Umbilical cord (tissue), 2 donors: ENCODE results near the gene CHFR. TPM values are rescaled to one million over a fixed set of nuclear protein-coding genes. Genes with fewer than 3 reads are reported as not detected.
"Not testable (repeated sequence)": the region's sequence is repeated elsewhere in the genome, so short reads cannot be mapped to it uniquely, and the experiment has no call there.

Experiments used
- DNase-seq: peaks from one replicate; pipeline ENCODE4 v3.0.0-alpha.2; 2015; ENCODE audit warnings: low spot score
- total RNA-seq: library from RNA; depleted of rRNA; stranded (reverse); fragments of >200 nt; gene quantifications from one replicate; pipeline ENCODE4 v1.2.3, GENCODE V29; 2014; ENCODE audit warnings: low replicate concordance; ENCODE audit not compliant: insufficient read depth

Gene CHFR, protein sequence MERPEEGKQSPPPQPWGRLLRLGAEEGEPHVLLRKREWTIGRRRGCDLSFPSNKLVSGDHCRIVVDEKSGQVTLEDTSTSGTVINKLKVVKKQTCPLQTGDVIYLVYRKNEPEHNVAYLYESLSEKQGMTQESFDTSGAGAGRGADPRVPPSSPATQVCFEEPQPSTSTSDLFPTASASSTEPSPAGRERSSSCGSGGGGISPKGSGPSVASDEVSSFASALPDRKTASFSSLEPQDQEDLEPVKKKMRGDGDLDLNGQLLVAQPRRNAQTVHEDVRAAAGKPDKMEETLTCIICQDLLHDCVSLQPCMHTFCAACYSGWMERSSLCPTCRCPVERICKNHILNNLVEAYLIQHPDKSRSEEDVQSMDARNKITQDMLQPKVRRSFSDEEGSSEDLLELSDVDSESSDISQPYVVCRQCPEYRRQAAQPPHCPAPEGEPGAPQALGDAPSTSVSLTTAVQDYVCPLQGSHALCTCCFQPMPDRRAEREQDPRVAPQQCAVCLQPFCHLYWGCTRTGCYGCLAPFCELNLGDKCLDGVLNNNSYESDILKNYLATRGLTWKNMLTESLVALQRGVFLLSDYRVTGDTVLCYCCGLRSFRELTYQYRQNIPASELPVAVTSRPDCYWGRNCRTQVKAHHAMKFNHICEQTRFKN
- total RNA-seq = 34.7 TPM

DNA sequence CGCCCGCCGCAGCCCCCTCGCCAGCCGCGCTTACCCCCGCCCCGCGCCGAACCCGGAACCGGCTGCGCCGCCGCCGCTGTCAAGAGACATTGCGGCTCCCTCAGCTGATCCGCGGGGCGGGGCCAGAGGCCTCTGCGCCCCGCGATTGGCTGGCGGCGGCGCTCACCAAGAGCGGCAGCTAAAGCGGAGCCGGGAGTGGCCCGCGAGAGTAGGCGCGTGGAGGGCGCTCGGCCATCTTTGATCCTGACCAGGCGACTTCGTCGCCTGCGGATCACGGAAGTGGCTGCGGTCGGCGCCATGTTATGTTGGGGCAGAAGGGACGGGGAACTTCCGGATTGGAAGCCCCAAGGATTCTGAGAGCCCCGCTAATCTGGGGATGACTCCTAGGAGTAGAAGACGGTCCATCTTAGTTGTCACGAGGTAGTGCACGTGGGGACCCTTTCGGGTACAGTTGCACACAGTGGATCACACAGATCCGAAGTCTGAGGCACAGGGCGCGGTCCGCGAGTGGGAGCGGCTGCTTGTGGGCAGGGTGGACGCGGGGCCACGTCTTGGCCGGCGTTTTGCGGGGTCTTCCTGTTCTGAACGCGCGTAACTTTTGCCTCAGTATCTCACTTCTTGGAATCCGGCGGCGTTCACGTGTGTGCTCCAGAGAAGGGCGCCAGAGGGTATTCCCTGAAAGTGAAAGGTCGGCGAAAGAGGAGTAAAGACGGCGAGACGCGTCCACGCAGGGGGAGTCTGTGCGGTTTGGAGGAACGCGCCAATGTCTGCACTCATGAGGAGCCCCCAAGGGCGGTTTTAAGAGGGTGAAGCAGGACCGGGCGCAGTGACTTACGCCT, at the start of gene CHFR:
Gene CHFR (minus strand): TSS at position 93 of the 839 bp plus-strand sequence. CDS start 277 bp downstream, outside the sequence.
- DNase-seq = peak; percentile 99

DNA sequence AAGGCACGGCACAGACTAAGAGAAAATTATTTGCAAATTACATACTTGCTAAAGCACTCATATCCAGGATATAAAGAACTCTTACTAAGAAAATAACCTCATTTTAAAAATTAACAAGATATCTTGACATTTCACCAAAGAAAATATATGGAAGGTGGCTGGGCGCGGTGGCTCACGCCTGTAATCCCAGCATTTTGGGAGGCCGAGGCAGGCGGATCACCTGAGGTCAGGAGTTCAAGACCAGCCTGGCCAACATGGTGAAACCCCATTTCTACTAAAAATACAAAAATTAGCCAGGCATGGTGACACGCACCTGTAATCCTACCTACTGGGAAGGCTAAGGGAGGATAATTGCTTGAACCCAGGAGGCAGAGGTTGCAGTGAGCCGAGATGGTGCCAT, 49.5 kb upstream of the CHFR start:
- not testable (repeated sequence) for DNase-seq

DNA sequence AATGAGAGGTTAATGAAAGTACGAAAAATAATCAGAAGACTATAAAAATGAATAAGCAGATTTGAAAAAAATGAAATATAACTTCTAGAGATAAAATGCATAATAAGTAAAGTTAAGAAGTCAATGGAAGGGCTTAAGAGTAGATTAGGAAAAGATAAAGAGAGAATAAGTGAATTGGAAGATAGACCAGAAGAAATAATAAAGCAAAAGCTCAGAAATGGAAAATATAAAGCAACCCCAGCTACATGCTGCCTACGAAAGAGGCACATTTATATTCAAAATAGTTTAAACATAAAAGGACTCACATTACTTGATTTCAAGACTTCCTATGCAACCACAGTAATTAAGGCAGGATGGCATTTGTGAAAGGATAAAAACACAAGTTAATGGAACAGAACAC, 48.8 kb upstream of the CHFR start:
- no peak for DNase-seq

DNA sequence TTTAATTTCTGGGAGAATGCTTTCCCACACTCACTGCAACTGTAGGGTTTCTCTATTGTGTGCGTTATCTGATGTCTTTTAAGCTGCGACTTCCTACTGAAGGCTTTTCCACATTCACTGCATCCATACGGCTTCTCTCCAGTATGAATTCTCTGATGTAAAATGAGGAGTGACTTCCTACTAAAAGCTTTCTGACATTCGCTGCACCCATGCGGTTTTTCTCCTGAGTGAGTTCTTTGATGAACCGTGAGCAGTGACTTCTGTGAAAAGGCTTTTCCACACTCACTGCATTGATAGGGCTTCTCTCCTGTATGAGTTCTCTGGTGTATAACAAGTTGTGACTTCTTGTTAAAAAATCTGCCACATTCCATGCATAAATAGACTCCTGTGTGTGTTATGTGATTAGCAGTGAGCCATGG, 39.0 kb upstream of the CHFR start:
- DNase-seq = no peak

DNA sequence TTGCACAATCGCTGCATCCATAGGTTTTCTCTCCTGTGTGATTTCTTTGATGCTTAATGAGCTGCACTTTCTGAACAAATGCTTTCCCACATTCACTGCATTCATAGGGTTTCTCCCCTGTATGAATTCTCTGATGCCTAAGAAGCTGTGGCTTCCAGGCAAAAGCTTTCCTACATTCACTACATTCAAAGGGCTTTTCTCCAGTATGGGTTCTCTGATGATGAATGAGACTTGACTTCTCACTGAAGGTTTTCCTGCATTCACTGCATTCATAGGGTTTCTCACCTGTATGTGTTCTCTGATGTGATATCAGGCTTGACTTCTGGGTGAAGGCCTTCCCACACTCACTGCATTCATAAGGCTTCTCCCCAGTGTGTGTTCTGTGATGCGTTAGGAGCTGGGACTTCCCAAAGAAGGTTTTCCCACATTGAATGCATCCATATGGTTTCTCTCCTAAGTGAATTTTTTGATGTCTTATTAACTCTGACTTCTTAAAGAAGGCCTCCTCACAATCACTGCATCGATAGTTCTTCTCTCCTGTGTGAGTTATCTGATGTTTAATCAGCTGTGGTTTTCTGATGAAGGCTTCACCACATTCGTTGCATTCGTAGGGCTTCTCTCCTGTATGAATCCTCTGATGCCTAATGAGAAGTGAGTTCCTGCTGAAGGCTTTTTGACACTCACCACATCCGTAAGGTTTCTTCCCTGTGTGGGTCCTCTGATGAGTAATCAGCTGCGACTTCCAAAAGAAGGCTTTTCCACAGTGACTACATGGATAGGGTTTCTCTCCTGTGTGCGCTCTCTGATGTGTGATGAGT, 38.4 kb upstream of the CHFR start:
- DNase-seq = no peak

DNA sequence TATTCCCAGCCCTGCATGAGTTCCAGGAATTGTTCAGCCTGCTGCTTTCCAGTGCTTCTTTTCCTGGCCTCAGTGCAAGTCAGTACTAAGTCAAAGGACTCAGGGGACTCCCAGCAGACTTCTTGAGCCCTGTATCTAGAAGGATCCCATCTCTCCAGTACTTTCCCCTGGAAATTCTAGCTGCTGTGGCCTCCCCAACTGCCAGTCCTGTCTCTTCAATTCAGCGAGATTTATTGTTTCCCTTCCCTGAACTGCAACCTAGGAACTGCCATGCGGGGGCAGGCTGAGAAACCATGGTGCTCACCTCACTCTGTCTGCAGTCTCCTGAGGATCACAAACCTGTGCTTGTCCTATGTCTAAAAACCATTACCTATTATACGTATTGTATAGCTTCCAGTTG, 37.0 kb upstream of the CHFR start:
- no peak for DNase-seq

DNA sequence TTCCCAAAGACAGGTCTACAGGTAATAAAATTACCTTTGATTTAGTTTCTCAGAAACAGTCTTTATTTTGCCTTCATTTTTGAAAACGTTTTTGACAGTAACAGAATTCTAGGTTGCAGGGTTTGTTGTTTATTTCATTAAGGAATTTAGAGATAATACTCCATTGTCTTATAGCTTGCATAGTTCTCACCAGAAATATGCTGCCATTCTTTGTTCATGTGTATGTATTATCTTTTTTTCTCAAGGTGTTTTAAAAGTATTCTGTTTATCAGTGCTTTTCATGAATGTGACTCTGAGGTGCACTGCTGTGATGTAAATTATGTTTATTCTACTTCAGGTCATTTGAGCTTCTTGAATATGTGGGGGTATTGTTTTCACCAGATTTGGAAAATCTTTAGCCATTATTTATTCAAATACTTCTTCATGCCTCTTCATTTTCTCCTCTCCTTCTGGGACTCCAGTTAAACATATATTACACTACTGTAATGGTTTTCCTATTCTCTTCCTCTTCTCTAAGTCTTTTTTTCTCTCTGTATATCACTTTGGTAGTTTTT, 36.0 kb upstream of the CHFR start:
- no peak for DNase-seq

DNA sequence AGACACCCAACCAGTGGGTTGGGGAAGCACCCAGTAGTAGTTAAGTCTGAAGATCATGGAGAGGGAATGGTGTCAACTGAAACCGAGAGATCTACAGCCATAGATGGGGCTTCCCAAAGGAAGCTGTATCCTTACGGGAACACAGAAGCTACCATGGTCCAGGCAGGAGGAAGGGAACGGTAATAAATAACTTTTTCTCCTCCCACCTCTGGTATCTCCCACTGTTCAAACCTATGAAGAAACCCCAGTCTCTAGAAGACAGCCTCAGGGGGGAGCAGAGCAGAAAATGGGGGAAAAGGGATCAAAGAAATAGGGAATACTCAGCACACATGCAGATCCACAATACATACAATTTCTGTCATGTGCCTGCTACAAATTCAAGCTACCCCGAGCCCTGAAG, 35.3 kb upstream of the CHFR start:
- DNase-seq = no peak

DNA sequence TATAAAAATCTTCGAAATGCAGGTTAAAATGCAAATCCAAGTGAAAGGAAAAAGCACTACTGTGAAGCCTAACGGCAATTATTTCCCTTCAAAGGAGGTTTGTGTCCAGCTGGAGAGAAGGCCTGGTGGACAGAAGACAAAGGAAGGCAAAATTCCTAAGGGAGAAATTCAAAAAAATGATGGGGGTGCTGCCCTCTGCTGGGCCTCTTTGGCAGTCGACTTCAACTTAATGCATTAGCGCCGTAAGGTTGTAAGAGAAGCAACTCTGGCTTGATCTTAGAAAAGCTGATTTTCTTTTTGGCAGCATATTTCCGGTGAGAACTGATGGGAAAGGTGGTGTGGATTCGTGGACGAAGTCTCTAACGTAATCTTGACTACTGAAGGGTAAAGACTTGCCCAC, 34.3 kb upstream of the CHFR start:
- no peak for DNase-seq

DNA sequence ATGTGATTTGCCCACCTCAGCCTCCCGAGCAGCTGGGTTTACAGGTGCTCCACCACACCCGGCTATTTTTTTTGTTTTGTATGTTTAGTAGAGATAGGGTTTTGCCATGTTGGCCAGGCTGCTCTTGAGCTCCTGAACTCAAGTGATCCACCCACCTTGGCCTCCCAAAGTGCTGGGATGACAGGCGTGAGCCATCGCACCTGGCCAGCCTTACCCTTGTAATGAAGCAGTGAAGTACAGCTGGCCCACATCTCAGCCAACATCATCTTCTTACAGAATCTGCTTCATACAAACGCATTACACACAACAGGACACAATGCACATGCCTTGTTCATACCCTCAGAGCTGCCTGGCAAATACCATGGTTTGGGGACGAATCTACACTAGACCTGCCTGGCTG, 31.3 kb upstream of the CHFR start:
- no peak for DNase-seq

DNA sequence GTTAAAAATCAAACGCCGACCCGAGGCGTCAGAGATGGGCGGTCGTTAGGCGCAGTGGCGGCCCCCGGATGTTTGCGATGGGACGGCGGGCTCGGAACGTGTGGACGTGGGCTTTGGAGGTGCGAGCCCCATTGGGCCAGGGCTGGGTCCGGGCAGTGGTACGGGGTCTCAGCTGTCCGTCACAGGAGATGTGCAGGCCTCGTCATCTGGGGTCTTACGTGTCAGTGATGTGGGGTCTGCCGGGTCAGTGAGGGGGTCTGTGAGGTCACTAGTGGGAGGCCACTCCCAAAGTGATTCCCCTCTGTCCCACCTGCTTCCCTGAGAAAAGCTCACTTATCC, 21.6 kb upstream of the CHFR start:
- no peak for DNase-seq

DNA sequence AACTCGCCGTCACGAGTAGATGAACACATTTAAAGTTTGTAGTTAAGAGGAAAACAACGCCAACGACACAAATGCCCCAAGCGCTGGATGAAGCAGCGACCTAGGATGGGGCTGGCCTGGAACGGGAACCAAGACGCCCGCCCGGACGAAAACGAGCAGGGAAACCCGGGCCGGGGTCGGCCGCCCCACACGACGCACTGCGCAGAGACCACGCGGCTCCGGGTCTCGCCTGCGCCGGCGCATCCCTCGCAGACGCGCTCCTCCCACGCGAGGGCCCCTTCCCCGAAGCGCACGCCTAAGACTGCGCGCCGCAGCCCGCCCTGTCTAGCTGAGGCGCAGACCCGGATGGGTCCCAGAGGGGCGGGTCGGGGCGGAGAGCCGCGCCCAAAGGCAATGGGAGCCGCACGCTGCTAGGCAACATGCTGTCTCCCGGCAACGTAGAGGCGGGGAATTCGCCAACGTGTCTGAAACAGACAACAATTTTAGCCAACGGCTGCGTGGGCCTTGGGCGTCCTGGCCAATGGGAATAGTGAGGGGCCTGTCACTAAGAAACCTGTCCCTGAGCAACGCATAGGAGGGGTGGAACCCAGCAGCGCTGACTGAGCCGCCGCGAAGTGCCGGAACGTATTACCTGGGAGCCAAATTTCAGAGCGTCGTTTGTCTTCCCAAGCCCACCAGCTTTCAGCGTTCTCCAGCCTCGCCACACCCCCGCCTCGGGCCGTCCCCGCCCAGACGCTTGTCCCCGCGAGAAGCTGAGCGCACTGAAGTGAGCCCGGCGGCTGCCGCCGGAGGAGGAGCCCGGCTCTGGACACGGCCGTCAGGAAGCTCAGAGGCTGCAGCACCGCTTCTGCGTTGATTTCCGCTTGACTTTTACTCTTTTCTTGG, 21.0 kb upstream of the CHFR start:
- peak; percentile 99 for DNase-seq

DNA sequence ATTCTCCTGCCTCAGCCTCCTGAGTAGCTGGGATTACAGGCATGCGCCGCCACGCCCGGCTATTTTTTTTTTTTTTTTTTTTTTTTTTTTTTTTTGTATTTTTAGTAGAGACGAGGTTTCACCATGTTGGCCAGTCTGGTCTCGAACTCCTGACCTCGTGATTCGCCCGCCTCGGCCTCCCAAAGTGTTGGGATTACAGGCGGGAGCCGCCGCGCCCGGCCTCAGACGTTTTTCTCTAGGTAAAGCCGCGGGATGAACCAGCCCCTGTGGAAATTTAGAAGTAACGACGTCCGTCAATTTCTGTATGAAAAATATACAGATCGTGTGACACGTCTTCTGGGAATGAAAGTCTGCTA, 20.4 kb upstream of the CHFR start:
- not testable (repeated sequence) for DNase-seq

DNA sequence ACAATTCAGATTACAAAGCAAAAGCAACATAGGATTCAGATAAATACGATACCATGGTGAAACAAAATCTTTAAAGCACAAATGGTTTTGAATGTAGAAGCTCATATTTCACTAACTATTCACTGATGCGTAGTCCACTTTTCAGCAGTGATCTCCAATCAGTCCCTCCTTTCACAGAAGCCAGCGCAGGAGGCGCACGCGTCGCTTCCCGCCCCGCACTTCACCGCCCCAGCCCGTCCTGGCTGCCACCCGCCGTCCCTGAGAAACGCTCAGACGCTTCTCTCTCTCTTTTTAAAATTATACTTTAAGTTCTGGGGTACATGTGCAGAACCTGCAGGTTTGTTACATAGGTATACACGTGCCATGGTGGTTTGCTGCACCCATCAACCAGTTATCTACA, 19.8 kb upstream of the CHFR start:
- no peak for DNase-seq

DNA sequence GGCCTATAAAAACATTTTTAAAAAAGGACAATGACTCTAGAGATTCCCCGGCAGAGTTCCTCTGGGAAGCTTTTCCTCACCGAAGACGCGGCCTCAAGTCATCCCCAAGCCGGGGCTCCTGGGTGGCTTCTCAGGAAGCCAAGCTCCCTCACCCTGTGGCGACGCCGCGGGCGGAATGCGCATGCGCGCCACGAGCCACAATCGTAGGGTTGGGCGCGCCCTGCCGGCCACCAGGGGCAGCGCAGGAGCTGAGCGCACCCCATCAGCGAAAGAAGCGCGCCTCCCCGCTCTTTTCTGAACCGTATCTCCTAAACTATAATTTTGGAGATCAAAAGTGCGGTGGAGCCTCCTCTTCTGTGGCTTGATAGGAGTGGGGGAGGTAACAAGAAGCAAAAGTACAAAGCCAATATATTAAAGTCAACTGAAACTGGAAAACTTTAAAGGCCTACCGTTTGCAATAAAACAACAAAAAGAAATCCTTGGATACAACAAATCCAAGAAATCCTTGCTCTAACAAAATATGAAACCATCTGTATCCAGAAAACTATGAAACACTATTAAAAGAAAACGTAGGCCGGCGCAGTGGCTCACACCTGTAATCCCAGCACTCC, 17.4 kb upstream of the CHFR start:
- peak; percentile 31 for DNase-seq

DNA sequence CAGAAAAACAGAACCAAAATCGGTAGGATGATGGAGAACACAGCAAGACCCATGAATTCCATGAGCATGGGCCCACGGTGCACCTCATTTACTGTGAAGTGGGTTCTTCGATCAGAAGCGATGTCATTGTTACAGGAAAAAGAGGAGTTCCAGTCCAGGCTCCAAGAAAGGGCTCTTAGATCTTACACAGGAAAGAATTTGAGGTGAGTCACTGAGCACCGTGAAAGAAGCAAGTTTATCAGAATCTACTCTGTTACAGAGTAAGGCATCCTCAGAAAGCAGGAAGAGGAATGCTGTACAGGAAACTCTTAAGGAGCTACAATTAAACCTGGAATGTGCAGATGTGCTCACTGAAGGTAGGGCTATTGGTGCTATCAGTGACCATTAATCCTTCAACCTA, 11.6 kb upstream of the CHFR start:
- no peak for DNase-seq

DNA sequence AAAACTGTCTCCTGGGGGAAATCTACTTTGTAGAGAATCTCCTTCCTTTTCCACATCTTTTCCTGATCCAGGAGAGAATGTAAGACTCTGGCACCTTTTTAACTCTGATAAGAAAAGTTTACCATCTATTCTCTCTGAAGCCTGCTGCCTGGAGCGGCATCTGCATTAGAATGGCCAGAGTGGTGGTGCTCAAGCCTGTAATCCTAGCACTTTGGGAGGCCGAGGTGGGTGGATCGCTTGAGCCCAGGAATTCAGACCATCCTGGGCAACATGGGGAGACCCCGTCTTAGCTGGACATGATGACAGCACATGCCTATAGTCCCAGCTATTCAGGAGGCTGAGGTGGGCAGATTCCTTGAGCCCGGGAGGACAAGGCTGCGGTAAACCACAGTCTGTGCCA, 1.4 kb upstream of the CHFR start:
- DNase-seq = no peak

DNA sequence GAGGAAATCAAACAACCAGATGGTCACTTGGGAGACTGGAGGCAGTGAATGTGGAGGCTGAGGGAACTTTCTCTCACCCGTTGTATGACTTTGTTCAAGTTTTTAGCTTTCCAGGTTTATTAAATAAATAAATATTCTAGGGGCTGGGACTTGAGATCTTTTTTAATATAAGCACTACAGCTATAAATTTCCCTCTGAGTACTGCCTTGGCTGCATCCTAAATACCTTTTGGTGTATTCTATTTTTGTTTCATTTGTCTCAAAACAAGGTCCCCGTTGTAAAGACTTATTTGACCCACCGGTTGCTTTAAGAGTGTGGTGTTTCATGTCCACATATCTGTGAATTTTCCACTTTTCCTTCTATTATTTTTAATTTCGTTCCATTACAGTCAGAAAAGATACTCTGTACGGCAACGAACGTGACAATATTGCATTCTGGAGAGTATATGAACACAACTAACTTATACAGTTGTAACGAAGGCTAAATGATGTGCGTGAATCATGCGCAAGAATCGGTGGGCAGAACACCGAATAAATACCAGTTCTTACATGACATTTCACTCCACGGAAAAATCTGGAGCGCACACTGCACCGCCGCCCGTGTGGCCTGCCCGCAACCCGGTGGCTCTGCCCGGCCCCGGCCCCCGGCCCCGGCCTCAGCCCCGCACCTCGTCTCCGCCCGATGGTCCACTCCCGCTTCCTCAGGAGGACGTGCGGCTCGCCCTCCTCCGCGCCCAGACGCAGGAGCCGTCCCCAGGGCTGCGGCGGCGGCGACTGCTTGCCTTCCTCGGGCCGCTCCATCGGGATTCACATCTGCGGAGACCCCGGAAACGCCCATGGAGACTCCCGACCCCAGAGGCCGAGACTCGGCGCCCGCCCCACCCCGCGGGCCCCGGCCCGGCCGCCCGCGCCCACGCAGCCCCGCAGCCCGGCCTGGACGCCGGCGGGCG, 602 bp downstream of the CHFR start:
- peak; percentile 12 for DNase-seq

DNA sequence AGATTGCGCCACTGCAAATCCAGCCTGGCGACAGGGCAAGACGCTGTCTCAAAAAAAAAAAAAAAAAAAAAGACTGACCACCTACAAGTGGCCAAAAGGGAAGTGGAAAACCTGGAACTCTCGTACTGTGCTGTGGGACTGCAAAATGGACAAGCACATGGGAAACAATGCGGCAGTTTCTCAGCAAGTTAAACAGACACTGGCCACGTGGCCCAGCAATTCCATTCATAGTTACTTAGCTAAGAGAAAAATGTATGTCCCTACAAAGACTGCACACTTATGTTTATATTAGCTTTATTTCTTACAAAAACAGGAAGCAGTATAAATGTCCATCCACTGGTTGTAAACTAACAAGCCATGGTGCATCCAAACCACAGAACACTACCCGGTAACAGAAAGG, 5.6 kb downstream of the CHFR start:
- peak; percentile 10 for DNase-seq
